Pulmonary artery endothelial cell (primary cell): Measurements from ENCODE around the gene PLD5. TPM values are rescaled to one million over a fixed set of nuclear protein-coding genes. Genes with fewer than 3 reads are reported as not detected.
"Not testable (repeated sequence)": the region's sequence is repeated elsewhere in the genome, so short reads cannot be mapped to it uniquely, and the experiment has no call there.

Experiments used
- DNase-seq: peaks from one replicate; pipeline ENCODE4 v3.0.0-alpha.2; 2011; ENCODE audit warnings: low read depth, low spot score
- total RNA-seq: library from RNA; depleted of rRNA; stranded (reverse); fragments of >200 nt; gene quantifications from 2 replicates; pipeline ENCODE4 v1.2.3, GENCODE V29; 2014

The PLD5 gene
- total RNA-seq, 1 donor from 2014 or later = not detected

GRCh38 chr1:242282758-242283485, 241.6 kb downstream of the PLD5 start:
- not testable (repeated sequence) for DNase-seq

- not testable (repeated sequence) for DNase-seq
These were observed 246.1 kb downstream of the PLD5 start for GRCh38 chr1:242278406-242278805.

GRCh38 chr1:242276769-242277168, 247.7 kb downstream of the PLD5 start:
- not testable (repeated sequence) for DNase-seq

- DNase-seq = not testable (repeated sequence)
These were observed 257.5 kb downstream of the PLD5 start for GRCh38 chr1:242267004-242267403.

- not testable (repeated sequence) for DNase-seq
These were observed 260.1 kb downstream of the PLD5 start for GRCh38 chr1:242264419-242264818.

GRCh38 chr1:242245255-242245654, 279.2 kb downstream of the PLD5 start:
- no peak for DNase-seq

- DNase-seq = no peak
These were observed 281.0 kb downstream of the PLD5 start for GRCh38 chr1:242243472-242243871.

- DNase-seq = no peak
These were observed 281.5 kb downstream of the PLD5 start for GRCh38 chr1:242242983-242243382.

GRCh38 chr1:242241936-242242335, 282.6 kb downstream of the PLD5 start:
- no peak for DNase-seq

GRCh38 chr1:242240691-242241090, 283.8 kb downstream of the PLD5 start:
- DNase-seq = no peak

- no peak for DNase-seq
These were observed 284.4 kb downstream of the PLD5 start for GRCh38 chr1:242240077-242240476.

GRCh38 chr1:242239398-242239797, 285.1 kb downstream of the PLD5 start:
- DNase-seq = no peak

GRCh38 chr1:242237051-242237450, 287.4 kb downstream of the PLD5 start:
- no peak for DNase-seq

GRCh38 chr1:242228991-242229390, 295.5 kb downstream of the PLD5 start:
- DNase-seq = no peak

- DNase-seq = no peak
These were observed 298.5 kb downstream of the PLD5 start for GRCh38 chr1:242225767-242226573.

GRCh38 chr1:242224878-242225766, 299.4 kb downstream of the PLD5 start:
- DNase-seq = not testable (repeated sequence)

- DNase-seq = no peak
These were observed 300.0 kb downstream of the PLD5 start for GRCh38 chr1:242224461-242224860.

GRCh38 chr1:242219905-242220304, 304.6 kb downstream of the PLD5 start:
- DNase-seq = no peak

GRCh38 chr1:242219298-242219901, 305.1 kb downstream of the PLD5 start:
- DNase-seq = no peak

GRCh38 chr1:242216368-242216767, 308.1 kb downstream of the PLD5 start:
- DNase-seq = no peak

- not testable (repeated sequence) for DNase-seq
These were observed 310.0 kb downstream of the PLD5 start for GRCh38 chr1:242214455-242214854.
